ENCODE results near the gene PPP1R12B. TPM values are rescaled to one million over a fixed set of nuclear protein-coding genes. Genes with fewer than 3 reads are reported as not detected.
"Not testable (repeated sequence)": the region's sequence is repeated elsewhere in the genome, so short reads cannot be mapped to it uniquely, and the experiment has no call there.

The PPP1R12B gene
- total RNA-seq, 4 donors from 2014 or later, result 747 to 1,375 (median 979) TPM

DNA sequence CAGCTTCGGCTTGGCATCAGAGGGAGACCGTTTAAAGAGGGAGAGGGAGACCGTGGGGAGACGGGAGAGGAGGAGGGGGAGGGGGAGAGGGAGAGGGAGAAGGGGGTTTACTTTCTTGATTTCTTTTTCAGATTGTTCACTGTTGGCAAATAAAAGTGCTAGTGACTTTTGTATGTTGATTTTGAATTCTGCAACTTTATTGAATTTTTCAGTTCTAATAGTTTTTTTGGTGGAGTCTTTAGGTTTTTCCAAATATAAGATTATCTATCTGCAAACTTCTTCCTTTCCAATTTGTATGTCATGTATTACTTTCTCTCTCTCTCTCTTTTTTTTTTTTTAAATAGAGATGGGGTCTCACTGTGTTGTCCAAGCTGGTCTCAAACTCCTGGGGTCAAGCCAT is 104.0 kb downstream of the PPP1R12B start:
- ATAC-seq, result no peak
- Histone ChIP-seq H3K9me3 (no peaks in the 10 kb centered on the region), H3K27ac (no peak overlapping the region), H3K27me3 (no peaks in the 10 kb centered on the region), H3K4me1 (no peaks in the 10 kb centered on the region), H3K36me3 (peaks cover 0 to 43% of the 10 kb centered on the region in 2 donors), H3K4me3 (no peak overlapping the region)
- 94 to 100% methylated on average over 2 to 3 of the region's 4 CpGs for WGBS, 2 donors (ENCODE audit: low coverage in 1 of 2)
- TF ChIP-seq, protein P1, sequence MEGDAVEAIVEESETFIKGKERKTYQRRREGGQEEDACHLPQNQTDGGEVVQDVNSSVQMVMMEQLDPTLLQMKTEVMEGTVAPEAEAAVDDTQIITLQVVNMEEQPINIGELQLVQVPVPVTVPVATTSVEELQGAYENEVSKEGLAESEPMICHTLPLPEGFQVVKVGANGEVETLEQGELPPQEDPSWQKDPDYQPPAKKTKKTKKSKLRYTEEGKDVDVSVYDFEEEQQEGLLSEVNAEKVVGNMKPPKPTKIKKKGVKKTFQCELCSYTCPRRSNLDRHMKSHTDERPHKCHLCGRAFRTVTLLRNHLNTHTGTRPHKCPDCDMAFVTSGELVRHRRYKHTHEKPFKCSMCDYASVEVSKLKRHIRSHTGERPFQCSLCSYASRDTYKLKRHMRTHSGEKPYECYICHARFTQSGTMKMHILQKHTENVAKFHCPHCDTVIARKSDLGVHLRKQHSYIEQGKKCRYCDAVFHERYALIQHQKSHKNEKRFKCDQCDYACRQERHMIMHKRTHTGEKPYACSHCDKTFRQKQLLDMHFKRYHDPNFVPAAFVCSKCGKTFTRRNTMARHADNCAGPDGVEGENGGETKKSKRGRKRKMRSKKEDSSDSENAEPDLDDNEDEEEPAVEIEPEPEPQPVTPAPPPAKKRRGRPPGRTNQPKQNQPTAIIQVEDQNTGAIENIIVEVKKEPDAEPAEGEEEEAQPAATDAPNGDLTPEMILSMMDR (IDR thresholded peaks at IDR 0.05), result no peak
- TF ChIP-seq EP300 (IDR thresholded peaks at IDR 0.05) (no peak), POLR2AphosphoS5 (IDR thresholded peaks at IDR 0.05) (no peak), POLR2A (IDR thresholded peaks at IDR 0.05) (no peak)

GRCh38 chr1:202456372-202457169 is 108.1 kb downstream of the PPP1R12B start:
- not testable (repeated sequence) for ATAC-seq, H3K4me3 ChIP-seq, H3K27me3 ChIP-seq, H3K27ac ChIP-seq, H3K9me3 ChIP-seq
- Histone ChIP-seq H3K4me1 (peaks cover 10 to 27% (median 11%) of the 10 kb centered on the region in 3 donors), H3K36me3 (peaks cover 0 to 10% of the 10 kb centered on the region in 2 donors)
- 89 to 98% methylated on average over 5 of the region's 5 CpGs for WGBS, 2 donors (ENCODE audit: low coverage in 1 of 2)

DNA sequence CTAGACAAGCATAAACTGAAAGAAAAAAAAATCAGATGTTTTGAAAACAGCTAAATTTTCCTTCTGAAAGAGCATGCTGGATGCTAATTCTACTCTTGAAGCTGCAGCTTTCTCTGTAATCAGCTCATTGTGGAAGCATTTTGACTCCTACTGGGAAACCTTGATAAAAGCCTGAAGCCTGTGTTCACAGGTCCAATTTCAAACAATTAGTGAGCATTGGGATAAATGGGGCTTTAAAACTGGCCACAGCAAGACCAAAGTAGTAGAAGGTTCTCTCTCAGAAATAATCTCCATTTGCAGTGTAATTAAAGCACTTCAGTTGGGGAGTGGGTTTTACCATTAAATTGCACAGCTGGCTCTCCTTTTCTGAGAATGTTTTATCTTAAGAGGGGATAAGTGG is 110.2 kb downstream of the PPP1R12B start:
- Histone ChIP-seq H3K4me1 (peaks cover 10 to 40% (median 11%) of the 10 kb centered on the region in 3 donors), H3K36me3 (peaks cover 0 to 10% of the 10 kb centered on the region in 2 donors)
- H3K4me3 ChIP-seq, H3K27ac ChIP-seq, H3K27me3 ChIP-seq, ATAC-seq, H3K9me3 ChIP-seq: not testable (repeated sequence)

GRCh38 chr1:202459470-202460142 is 111.1 kb downstream of the PPP1R12B start:
- ATAC-seq, H3K9me3 ChIP-seq, H3K36me3 ChIP-seq, H3K4me3 ChIP-seq, H3K27me3 ChIP-seq: not testable (repeated sequence)
- Histone ChIP-seq H3K27ac (peak overlapping the region in 3 of 4 donors; percentile 36 to 56 (median 46)), H3K4me1 (peaks cover 10 to 45% (median 11%) of the 10 kb centered on the region in 3 donors)

- not testable (repeated sequence) for H3K9me3 ChIP-seq, H3K4me3 ChIP-seq, ATAC-seq, H3K27me3 ChIP-seq, H3K36me3 ChIP-seq
- H3K4me1 ChIP-seq, result peaks cover 10 to 48% (median 11%) of the 10 kb centered on the region in 3 donors
- H3K27ac ChIP-seq, result peak overlapping the region in 3 of 4 donors; percentile 36 to 56 (median 46)
Measured at GRCh38 chr1:202460143-202460495, 111.6 kb downstream of the PPP1R12B start.

DNA sequence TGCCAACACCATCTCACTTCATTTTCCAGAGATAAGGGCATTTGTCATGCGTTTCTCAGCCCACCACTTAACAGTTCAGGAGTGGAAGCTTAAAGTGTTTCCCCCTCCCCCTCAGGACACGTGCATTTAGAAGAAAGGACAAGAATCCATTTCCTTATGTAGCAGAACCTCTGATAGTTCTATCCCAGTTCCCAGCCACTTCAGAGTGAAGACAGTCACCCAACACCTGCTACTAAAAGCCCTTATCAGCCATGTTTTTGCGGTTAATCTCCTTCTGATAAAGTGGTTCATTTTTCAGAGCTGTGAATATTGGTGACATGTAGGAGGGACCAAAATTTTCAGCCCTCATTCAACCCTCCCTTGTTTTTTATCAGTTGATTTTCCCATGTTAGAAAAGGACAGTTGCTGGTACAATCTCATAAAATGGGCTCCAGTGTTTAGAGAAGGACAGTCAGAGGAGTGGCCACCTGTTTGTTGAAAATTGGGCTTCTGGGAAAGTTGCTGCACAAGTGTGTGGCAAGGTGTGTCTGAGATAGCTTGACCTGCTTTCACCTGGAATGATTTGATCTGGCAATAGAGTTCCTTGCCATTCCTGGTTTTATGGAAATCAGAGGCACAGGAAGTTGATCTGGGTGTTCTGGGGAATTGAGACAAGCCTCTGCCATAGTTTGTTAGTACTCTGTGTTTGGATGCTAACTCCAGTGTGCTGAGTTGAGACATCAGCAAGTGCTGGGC is 114.0 kb downstream of the PPP1R12B start:
- no peak overlapping the region for H3K27ac ChIP-seq
- no peak overlapping the region for H3K4me3 ChIP-seq
- ATAC-seq, result no peak
- no peaks in the 10 kb centered on the region for H3K27me3 ChIP-seq
- no peaks in the 10 kb centered on the region for H3K9me3 ChIP-seq
- 43 to 61% methylated on average over 3 of the region's 3 CpGs for WGBS, 2 donors (ENCODE audit: low coverage in 1 of 2)
- peaks cover 11 to 66% (median 16%) of the 10 kb centered on the region in 3 donors for H3K4me1 ChIP-seq
- TF ChIP-seq EP300 (IDR thresholded peaks at IDR 0.05), result no peak
- no peak for TF ChIP-seq POLR2A (IDR thresholded peaks at IDR 0.05)
- TF ChIP-seq, protein P1 (IDR thresholded peaks at IDR 0.05), result no peak
- no peak for TF ChIP-seq POLR2AphosphoS5 (IDR thresholded peaks at IDR 0.05)
- no peaks in the 10 kb centered on the region for H3K36me3 ChIP-seq

All from gastroesophageal sphincter (tissue), 4 donors.